A549 (cell line): ENCODE results near the gene DNAJC7. TPM values are rescaled to one million over a fixed set of nuclear protein-coding genes. Genes with fewer than 3 reads are reported as not detected.

Experiments used
- ATAC-seq, 2 experiments: fragments of 200-7000 bp in 1 of 2; fragments of >200 bp in 1 of 2; cut with Nextera tagmentation in 1 of 2; cut with Tn5 transposase in 1 of 2; 3 replicates each; pipeline versions ENCODE4 v1.8.0 to v1.9.1; 2018 to 2020; ENCODE audit warnings: mild to moderate bottlenecking in 1 of 2, moderate library complexity in 1 of 2
- CTCF ChIA-PET: fragments of 300-600 bp; sonication (Branson Sonifier 250); formaldehyde crosslinking; extraction: SDS; loops from one replicate; lab custom pipeline; 2021; ENCODE audit warnings: antibody characterized with exemption, inconsistent platforms; lab: Yijun Ruan, JAX
- POLR2A ChIA-PET: fragments of 350-600 bp; formaldehyde crosslinking; extraction: SDS; loops from one replicate; lab custom pipeline; 2021; ENCODE audit warnings: antibody characterized with exemption, inconsistent platforms; lab: Yijun Ruan, JAX
- DNase-seq, 2 experiments: peaks; one replicate each; pipeline versions ENCODE4 v3.0.0 to v3.0.0-alpha.2; 2011 to 2016; ENCODE audit warnings: low read depth in 1 of 2, low spot score in 1 of 2
- FAIRE-seq: peaks from 2 replicates; lab custom pipeline; 2011; peaks lifted over from hg19 to GRCh38; lab: Jason Lieb, UNC
- H3K27ac ChIP-seq, 2 experiments: fragments of >200 bp; sonication (Bioruptor Twin); formaldehyde crosslinking; 3 replicates each; pipeline ENCODE4 v1.5.1; 2016 to 2017
- H3K4me1 ChIP-seq: fragments of >200 bp; sonication (Bioruptor Twin); formaldehyde crosslinking; 3 replicates; pipeline ENCODE4 v1.6.1; 2016
- H3K4me2 ChIP-seq: fragments of >200 bp; sonication (Bioruptor Twin); formaldehyde crosslinking; 3 replicates; pipeline ENCODE4 v1.6.1; 2016
- H3K4me3 ChIP-seq: fragments of >200 bp; sonication (Bioruptor Twin); formaldehyde crosslinking; 3 replicates; pipeline ENCODE4 v1.5.1; 2016
- H3K9me3 ChIP-seq: fragments of >200 bp; sonication (Bioruptor Twin); formaldehyde crosslinking; 3 replicates; pipeline ENCODE4 v1.6.1; 2016
- ATOH8 ChIP-seq: fragments of 250-450 bp; sonication (Bioruptor Pico); IDR thresholded peaks from 2 replicates; pipeline ENCODE4 v1.5.0; 2020; ENCODE audit warnings: low read depth, mild to moderate bottlenecking, moderate library complexity
- CBX2 ChIP-seq: fragments of 200-600 bp; sonication (generic); IDR thresholded peaks from 2 replicates; pipeline ENCODE4 v1.6.1; 2016; ENCODE audit warnings: low read depth, mild to moderate bottlenecking, borderline replicate concordance
- CBX8 ChIP-seq: fragments of 200-600 bp; sonication (generic); IDR thresholded peaks from 2 replicates; pipeline ENCODE4 v1.6.1; 2016
- CHD4 ChIP-seq: fragments of 200-600 bp; sonication (generic); IDR thresholded peaks from 2 replicates; pipeline ENCODE4 v1.6.1; 2016; ENCODE audit warnings: antibody characterized with exemption, mild to moderate bottlenecking, borderline replicate concordance
- EHF ChIP-seq: fragments of 250-450 bp; sonication (Bioruptor Pico); IDR thresholded peaks from 2 replicates; pipeline ENCODE4 v1.5.0; 2020; ENCODE audit warnings: mild to moderate bottlenecking
- ESRRA ChIP-seq: fragments of 150-350 bp; IDR thresholded peaks from 2 replicates; pipeline ENCODE4 v1.6.1; 2014; ENCODE audit warnings: mild to moderate bottlenecking, low read length, borderline replicate concordance
- HES2 ChIP-seq: fragments of >200 bp; sonication (Bioruptor Twin); formaldehyde crosslinking; IDR thresholded peaks from 2 replicates; pipeline ENCODE4 v1.6.1; 2016
- HMGXB4 ChIP-seq: fragments of 250-450 bp; sonication (Bioruptor Pico); IDR thresholded peaks from 2 replicates; pipeline ENCODE4 v1.5.0; 2021; ENCODE audit warnings: mild to moderate bottlenecking, moderate library complexity, borderline replicate concordance
- HOXB13 ChIP-seq: fragments of 250-450 bp; sonication (Bioruptor Pico); IDR thresholded peaks from 2 replicates; pipeline ENCODE4 v1.5.0; 2020; ENCODE audit warnings: low read depth, mild to moderate bottlenecking, moderate library complexity
- HOXB5 ChIP-seq: fragments of 250-450 bp; sonication (Bioruptor Pico); IDR thresholded peaks from 2 replicates; pipeline ENCODE4 v1.5.0; 2020; ENCODE audit warnings: mild to moderate bottlenecking, moderate library complexity
- JUNB ChIP-seq: fragments of >200 bp; sonication (Bioruptor Twin); formaldehyde crosslinking; IDR thresholded peaks from 2 replicates; pipeline ENCODE4 v1.6.1; 2016
- KDM1A ChIP-seq: fragments of 200-600 bp; sonication (generic); IDR thresholded peaks from 2 replicates; pipeline ENCODE4 v1.6.1; 2016; ENCODE audit warnings: low read depth, mild to moderate bottlenecking
- KDM5A ChIP-seq: fragments of 200-600 bp; sonication (generic); IDR thresholded peaks from 2 replicates; pipeline ENCODE4 v1.6.1; 2016; ENCODE audit warnings: antibody characterized with exemption, mild to moderate bottlenecking
- MAZ ChIP-seq: fragments of 150-350 bp; IDR thresholded peaks from 2 replicates; pipeline ENCODE4 v1.6.1; 2014; ENCODE audit warnings: antibody characterized with exemption, low read depth, low read length, borderline replicate concordance
- NFE2L2 ChIP-seq: fragments of 150-350 bp; conservative IDR thresholded peaks from 2 replicates; pipeline ENCODE4 v1.6.1; 2014; ENCODE audit warnings: low read length
- NPAS2 ChIP-seq: fragments of 250-450 bp; sonication (Bioruptor Pico); IDR thresholded peaks from 2 replicates; pipeline ENCODE4 v1.8.0; 2022; ENCODE audit warnings: mild to moderate bottlenecking, moderate library complexity, borderline replicate concordance
- PHF8 ChIP-seq: fragments of 200-600 bp; sonication (generic); IDR thresholded peaks from 2 replicates; pipeline ENCODE4 v1.6.1; 2016; ENCODE audit warnings: low read depth, mild to moderate bottlenecking, antibody characterized with exemption, moderate library complexity, borderline replicate concordance
- POLR2AphosphoS2 ChIP-seq: conservative IDR thresholded peaks from 2 replicates; pipeline ENCODE4 v1.6.1; 2012; ENCODE audit warnings: low read length, improper control_type of control experiment, inconsistent platforms
- RAD21 ChIP-seq, 2 experiments: fragments of >200 bp in 1 of 2; sonication (Bioruptor Twin) in 1 of 2; formaldehyde crosslinking in 1 of 2; IDR thresholded peaks in 1 of 2; conservative IDR thresholded peaks in 1 of 2; 2 replicates in 1 of 2; 3 replicates in 1 of 2; pipeline ENCODE4 v1.6.1; 2012 to 2018; ENCODE audit warnings: inconsistent platforms in 1 of 2
- RARB ChIP-seq: fragments of 250-450 bp; sonication (Bioruptor Pico); IDR thresholded peaks from 2 replicates; pipeline ENCODE4 v1.8.0; 2021; ENCODE audit warnings: mild to moderate bottlenecking, moderate library complexity
- SREBF2 ChIP-seq: fragments of 450-650 bp; IDR thresholded peaks from 2 replicates; pipeline ENCODE4 v1.6.1; 2014; ENCODE audit warnings: mild to moderate bottlenecking, moderate library complexity
- TP53 ChIP-seq: fragments of 250-450 bp; sonication (Bioruptor Pico); IDR thresholded peaks from 2 replicates; pipeline ENCODE4 v1.5.0; 2021; ENCODE audit warnings: mild to moderate bottlenecking, moderate library complexity
- USF2 ChIP-seq: fragments of 450-650 bp; IDR thresholded peaks from 2 replicates; pipeline ENCODE4 v1.6.1; 2014; ENCODE audit warnings: antibody characterized with exemption
- ZC3H11A ChIP-seq: fragments of 450-650 bp; IDR thresholded peaks from 2 replicates; pipeline ENCODE4 v1.6.1; 2014; ENCODE audit warnings: antibody characterized with exemption, mild to moderate bottlenecking
- ZSCAN20 ChIP-seq: fragments of 250-450 bp; sonication (Bioruptor Pico); IDR thresholded peaks from 2 replicates; pipeline ENCODE4 v1.8.0; 2022; ENCODE audit warnings: mild to moderate bottlenecking, moderate library complexity
- WGBS: methylation state at CpG from one replicate; pipeline ENCODE4 v1.1.6; 2017; ENCODE audit errors: missing lambda C conversion rate; 5-methylcytosine and 5-hydroxymethylcytosine counted together
- polyA plus RNA-seq, 4 experiments: library from polyadenylated mRNA; depleted of rRNA in 3 of 4; stranded (reverse); fragments of >200 nt; fragmentation: RNase III in 1 of 4; extraction: RNeasy Plus Mini Kit Qiagen cat#74134 plus additional on column Dnase treatment in 1 of 4; gene quantifications; 2 replicates in 3 of 4; 3 replicates in 1 of 4; pipeline ENCODE4 v1.2.3, GENCODE V29; 2011 to 2017

The DNAJC7 gene
- polyA plus RNA-seq, 2 of the 4 experiments (the other 2 are of a cell fraction): 95.3 to 148 TPM

DNA sequence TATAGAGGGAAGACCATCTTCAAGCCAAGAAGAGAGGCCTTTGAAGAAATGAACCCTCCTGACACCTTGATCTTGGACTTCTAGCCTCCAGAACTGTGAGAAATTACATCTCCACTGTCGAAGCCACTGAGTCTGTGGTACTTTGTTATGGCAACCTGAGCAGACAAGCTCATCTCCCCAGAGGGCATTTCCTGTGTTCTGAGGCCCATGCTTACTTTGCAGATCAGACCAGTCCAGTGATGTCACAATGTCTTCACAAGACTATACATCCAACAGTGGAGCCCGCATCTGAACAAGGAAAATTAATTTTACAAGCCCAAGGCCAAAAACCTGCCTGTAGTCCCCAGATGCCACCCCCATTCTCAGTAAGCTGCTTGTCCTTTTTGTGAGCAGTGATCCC is 48.0 kb upstream of the DNAJC7 start:
- Histone ChIP-seq H3K4me2 (no peak overlapping the region), H3K4me3 (no peak overlapping the region), H3K27ac (no peak overlapping the region), H3K4me1 (no peaks in the 10 kb centered on the region; the same call in 2 of the 3 replicates), H3K9me3 (no peaks in the 10 kb centered on the region)
- TF ChIP-seq CBX2 (no peak), HOXB13 (CRISPR knock-in tag) (no peak), ATOH8 (CRISPR knock-in tag) (no peak), HES2 (no peak), ZC3H11A (no peak)
- ChIA-PET POLR2A (interaction anchor here (0.6 kb wide), 1 partner anchor 38 kb away, joined by 4 read pairs; no protein-coding TSS in a partner anchor), CTCF (interaction anchor here (0.8 to 16.9 kb wide), 11 partner anchors 9 to 102 kb away, joined by 3 to 454 read pairs (median 13); partner anchors contain the start of genes DHX58, KAT2A, NKIRAS2 and ZNF385C)
- whole genome bisulfite sequencing: 64% methylated on average over 2 of the region's 2 CpGs
- no peak for ATAC-seq
- FAIRE-seq: no peak
- DNase-seq: no peak

DNA sequence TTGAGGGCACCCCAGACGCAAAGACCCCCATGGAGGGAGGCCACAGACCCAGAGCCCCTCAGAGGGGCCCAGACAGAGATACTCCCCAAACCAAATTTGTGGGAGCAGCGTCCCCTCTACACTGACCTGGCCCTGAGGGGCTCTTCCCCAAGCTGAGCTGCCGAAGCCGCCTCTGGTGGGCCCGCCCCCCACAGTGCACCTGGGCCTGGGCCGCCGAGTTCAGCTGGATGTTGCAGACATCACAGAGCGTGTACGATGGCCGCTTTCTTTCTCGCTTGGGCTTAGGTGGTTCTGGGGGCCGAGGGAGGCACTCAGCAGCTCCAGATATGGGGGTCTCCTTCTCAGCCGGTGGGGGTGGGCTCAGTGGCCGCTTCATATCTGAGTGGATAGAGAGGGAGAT is 45.4 kb upstream of the DNAJC7 start:
- Histone ChIP-seq H3K4me2 (no peak overlapping the region), H3K27ac (no peak overlapping the region), H3K9me3 (no peaks in the 10 kb centered on the region), H3K4me1 (no peaks in the 10 kb centered on the region; the same call in 2 of the 3 replicates)
- WGBS: 71% methylated on average over 9 of the region's 14 CpGs
- FAIRE-seq: no peak
- no peak for TF ChIP-seq HMGXB4 (CRISPR knock-in tag)
- no peak for TF ChIP-seq KDM5A
- no peak for TF ChIP-seq POLR2AphosphoS2
- TF ChIP-seq MAZ: no peak
- no peak for TF ChIP-seq PHF8
- no peak for TF ChIP-seq RARB (CRISPR knock-in tag)
- TF ChIP-seq NPAS2 (CRISPR knock-in tag): no peak
- TF ChIP-seq NFE2L2: no peak
- no peak for TF ChIP-seq ZSCAN20 (CRISPR knock-in tag)
- TF ChIP-seq USF2: no peak
- TF ChIP-seq HOXB5 (CRISPR knock-in tag): no peak
- TF ChIP-seq JUNB: no peak
- no peak for TF ChIP-seq CHD4
- no peak for TF ChIP-seq RAD21 (conservative IDR thresholded peaks at IDR 0.05 in 1 of 2, IDR thresholded peaks at IDR 0.05 in 1 of 2)
- no peak for TF ChIP-seq EHF (CRISPR knock-in tag)
- no peak for TF ChIP-seq TP53 (CRISPR knock-in tag)
- TF ChIP-seq CBX8: no peak
- no peak for TF ChIP-seq KDM1A
- no peak for TF ChIP-seq SREBF2
- no peak for TF ChIP-seq ESRRA
- TF ChIP-seq, all 56 proteins: peak for 0
- CTCF ChIA-PET: interaction anchor here (0.6 to 16.9 kb wide), 5 partner anchors 9 to 99 kb away, joined by 3 to 454 read pairs (median 3); partner anchors contain the start of genes DHX58, KAT2A, NKIRAS2 and ZNF385C
- no peak for DNase-seq
- no peak overlapping the region for H3K4me3 ChIP-seq
- ATAC-seq: no peak
- POLR2A ChIA-PET: no interaction called here
